Measurements from ENCODE around the gene NPFFR2. TPM values are rescaled to one million over a fixed set of nuclear protein-coding genes. Genes with fewer than 3 reads are reported as not detected.

Gene NPFFR2
- polyA plus RNA-seq, 3 donors = not detected

DNA sequence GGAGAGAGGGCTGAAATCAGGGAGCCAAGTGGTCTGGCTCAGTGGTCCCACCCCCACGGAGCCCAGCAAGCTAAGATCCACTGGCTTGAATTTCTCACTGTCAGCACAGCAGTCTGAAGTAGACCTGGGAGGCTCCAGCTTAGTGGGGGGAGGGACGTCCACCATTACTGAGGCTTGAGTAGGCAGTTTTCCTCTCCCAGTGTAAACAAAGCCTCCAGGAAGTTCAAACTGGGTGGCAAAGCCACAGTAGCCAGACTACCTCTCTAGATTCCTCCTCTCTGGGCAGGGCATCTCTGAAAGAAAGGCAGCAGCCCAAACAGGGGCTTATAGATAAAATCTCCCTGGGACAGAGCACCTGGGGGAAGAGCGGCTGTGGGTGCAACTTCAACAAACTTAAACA lies 88.1 kb downstream of the NPFFR2 start:
- no peak for DNase-seq
- no peak overlapping the region for H3K27ac Mint-ChIP-seq

DNA sequence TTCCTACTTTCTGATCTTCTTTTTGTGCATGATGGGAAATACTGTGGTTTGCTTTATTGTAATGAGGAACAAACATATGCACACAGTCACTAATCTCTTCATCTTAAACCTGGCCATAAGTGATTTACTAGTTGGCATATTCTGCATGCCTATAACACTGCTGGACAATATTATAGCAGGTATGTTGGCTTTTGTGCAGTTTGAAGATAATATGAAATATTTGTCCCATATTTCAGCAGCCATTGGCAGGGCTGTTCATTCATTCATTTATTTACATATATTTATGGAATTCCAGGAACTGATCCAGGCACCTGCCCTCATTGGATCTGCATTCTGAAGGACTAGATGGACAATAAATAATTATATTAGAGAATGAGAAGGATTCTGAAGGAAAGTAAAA lies 96.9 kb downstream of the NPFFR2 start:
- Histone ChIP-seq H3K27me3 (ENCODE audit: control insufficient read depth in 2 of 2, insufficient read depth in 2 of 2, low read length in 2 of 2) (no peaks in the 10 kb centered on the region), H3K36me3 (replicated peaks in 1 of 2; ENCODE audit: control insufficient read depth in 1 of 2, insufficient read depth in 2 of 2, low read length in 2 of 2) (no peaks in the 10 kb centered on the region), H3K9me3 (replicated peaks in 1 of 2; ENCODE audit: control insufficient read depth in 1 of 2, insufficient read depth in 1 of 2, low read length in 2 of 2) (peaks cover 0 to 14% of the 10 kb centered on the region in 2 donors), H4K20me1 (ENCODE audit: insufficient read depth, low read length) (no peaks in the 10 kb centered on the region), H3K4me3 (replicated peaks in 1 of 3; ENCODE audit: low read depth in 2 of 3, low read length in 3 of 3) (no peak overlapping the region), H3K9ac (ENCODE audit: insufficient read depth, low read length, poor library complexity, severe bottlenecking) (no peak overlapping the region), H3K4me1 (ENCODE audit: control insufficient read depth in 1 of 2, insufficient read depth in 2 of 2, low read length in 2 of 2) (no peaks in the 10 kb centered on the region), H3K27ac (ENCODE audit: low read depth in 1 of 2, low read length in 2 of 2) (no peak overlapping the region), H3K4me2 (replicated peaks; ENCODE audit: extremely low read depth, low read length, poor library complexity, severe bottlenecking) (no peak overlapping the region), H3K79me2 (ENCODE audit: insufficient read depth, low read length) (no peaks in the 10 kb centered on the region), H2AFZ (ENCODE audit: insufficient read depth, low read depth, low read length, poor library complexity, severe bottlenecking) (no peak overlapping the region)
- no peak overlapping the region for H3K4me3 Mint-ChIP-seq
- H3K9me3 Mint-ChIP-seq = peaks cover 0 to 10% (median 5%) of the 10 kb centered on the region in 7 donors
- no peaks in the 10 kb centered on the region for H3K4me1 Mint-ChIP-seq
- no peak for DNase-seq
- TF ChIP-seq, protein P1, sequence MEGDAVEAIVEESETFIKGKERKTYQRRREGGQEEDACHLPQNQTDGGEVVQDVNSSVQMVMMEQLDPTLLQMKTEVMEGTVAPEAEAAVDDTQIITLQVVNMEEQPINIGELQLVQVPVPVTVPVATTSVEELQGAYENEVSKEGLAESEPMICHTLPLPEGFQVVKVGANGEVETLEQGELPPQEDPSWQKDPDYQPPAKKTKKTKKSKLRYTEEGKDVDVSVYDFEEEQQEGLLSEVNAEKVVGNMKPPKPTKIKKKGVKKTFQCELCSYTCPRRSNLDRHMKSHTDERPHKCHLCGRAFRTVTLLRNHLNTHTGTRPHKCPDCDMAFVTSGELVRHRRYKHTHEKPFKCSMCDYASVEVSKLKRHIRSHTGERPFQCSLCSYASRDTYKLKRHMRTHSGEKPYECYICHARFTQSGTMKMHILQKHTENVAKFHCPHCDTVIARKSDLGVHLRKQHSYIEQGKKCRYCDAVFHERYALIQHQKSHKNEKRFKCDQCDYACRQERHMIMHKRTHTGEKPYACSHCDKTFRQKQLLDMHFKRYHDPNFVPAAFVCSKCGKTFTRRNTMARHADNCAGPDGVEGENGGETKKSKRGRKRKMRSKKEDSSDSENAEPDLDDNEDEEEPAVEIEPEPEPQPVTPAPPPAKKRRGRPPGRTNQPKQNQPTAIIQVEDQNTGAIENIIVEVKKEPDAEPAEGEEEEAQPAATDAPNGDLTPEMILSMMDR (IDR thresholded peaks at IDR 0.05) = no peak
- H3K27me3 Mint-ChIP-seq (ENCODE audit: low read depth in 3 of 3) = no peaks in the 10 kb centered on the region
- H3K36me3 Mint-ChIP-seq = no peaks in the 10 kb centered on the region
- intact Hi-C loops (cut with micrococcal nuclease) = no loop called here
- H3K27ac Mint-ChIP-seq = no peak overlapping the region

More for the DNA sequence above, 88.1 kb downstream of the NPFFR2 start:
- Mint-ChIP-seq H3K4me3 (no peak overlapping the region), H3K36me3 (no peaks in the 10 kb centered on the region), H3K9me3 (peaks cover 0 to 15% (median 5%) of the 10 kb centered on the region in 7 donors), H3K4me1 (no peaks in the 10 kb centered on the region), H3K27me3 (ENCODE audit: low read depth in 3 of 3) (no peaks in the 10 kb centered on the region)
- no peaks in the 10 kb centered on the region for H3K79me2 ChIP-seq (ENCODE audit: insufficient read depth, low read length)
- TF ChIP-seq, protein P1 (IDR thresholded peaks at IDR 0.05) = no peak
- H2AFZ ChIP-seq (ENCODE audit: insufficient read depth, low read depth, low read length, poor library complexity, severe bottlenecking) = no peak overlapping the region
- no peaks in the 10 kb centered on the region for H4K20me1 ChIP-seq (ENCODE audit: insufficient read depth, low read length)
- no peaks in the 10 kb centered on the region for H3K27me3 ChIP-seq (ENCODE audit: control insufficient read depth in 2 of 2, insufficient read depth in 2 of 2, low read length in 2 of 2)
- WGBS (ENCODE audit: insufficient coverage) = 60% methylated on average over 1 of the region's 3 CpGs
- peaks cover 0 to 10% of the 10 kb centered on the region in 2 donors for H3K9me3 ChIP-seq (replicated peaks in 1 of 2; ENCODE audit: control insufficient read depth in 1 of 2, insufficient read depth in 1 of 2, low read length in 2 of 2)
- no peak overlapping the region for H3K4me2 ChIP-seq (replicated peaks; ENCODE audit: extremely low read depth, low read length, poor library complexity, severe bottlenecking)
- H3K27ac ChIP-seq (ENCODE audit: low read depth in 1 of 2, low read length in 2 of 2) = no peak overlapping the region
- no peaks in the 10 kb centered on the region for H3K4me1 ChIP-seq (ENCODE audit: control insufficient read depth in 1 of 2, insufficient read depth in 2 of 2, low read length in 2 of 2)
- no peak overlapping the region for H3K4me3 ChIP-seq (replicated peaks in 1 of 3; ENCODE audit: low read depth in 2 of 3, low read length in 3 of 3)
- H3K36me3 ChIP-seq (replicated peaks in 1 of 2; ENCODE audit: control insufficient read depth in 1 of 2, insufficient read depth in 2 of 2, low read length in 2 of 2) = no peaks in the 10 kb centered on the region
- intact Hi-C loops (cut with micrococcal nuclease) = no loop called here
- no peak overlapping the region for H3K9ac ChIP-seq (ENCODE audit: insufficient read depth, low read length, poor library complexity, severe bottlenecking)

Data from CD14-positive monocyte (primary cell).